ENCODE data around the gene NOLC1.

DNA sequence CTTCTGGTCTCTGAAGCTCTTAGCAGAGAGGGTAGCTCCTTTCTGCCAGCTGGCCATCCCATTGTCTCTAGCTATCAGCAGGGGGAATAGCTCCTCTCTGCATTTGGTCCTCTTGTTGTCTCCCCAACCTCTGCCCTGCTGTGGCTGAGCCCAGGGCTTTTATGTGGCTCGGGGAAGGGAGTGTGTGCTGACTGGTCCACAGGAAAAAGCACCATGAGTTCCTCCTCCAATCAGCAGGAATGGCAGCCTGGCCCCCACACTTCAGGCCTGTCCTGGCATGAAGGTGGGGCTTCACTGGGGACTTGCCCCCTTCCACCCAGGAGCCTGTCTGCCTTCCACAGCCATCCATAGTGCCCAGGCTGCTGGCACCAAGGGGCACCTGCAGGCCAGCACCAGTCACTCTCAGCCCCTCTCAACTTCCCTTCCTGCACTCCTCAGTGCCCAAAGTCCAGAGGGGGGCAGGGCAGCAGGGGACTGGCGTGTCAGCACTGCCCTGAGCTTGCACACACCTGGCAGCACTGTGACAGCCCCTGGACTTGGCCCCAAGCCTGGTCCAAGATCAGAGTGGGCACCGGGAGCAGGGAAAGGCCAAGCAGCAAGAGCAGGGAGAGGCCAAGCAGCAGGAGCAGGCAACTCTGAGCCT is 36.2 kb downstream of the NOLC1 start:
- TF ChIP-seq POLR2AphosphoS5 (IDR thresholded peaks at IDR 0.05), result no peak
- TF ChIP-seq, protein P1, sequence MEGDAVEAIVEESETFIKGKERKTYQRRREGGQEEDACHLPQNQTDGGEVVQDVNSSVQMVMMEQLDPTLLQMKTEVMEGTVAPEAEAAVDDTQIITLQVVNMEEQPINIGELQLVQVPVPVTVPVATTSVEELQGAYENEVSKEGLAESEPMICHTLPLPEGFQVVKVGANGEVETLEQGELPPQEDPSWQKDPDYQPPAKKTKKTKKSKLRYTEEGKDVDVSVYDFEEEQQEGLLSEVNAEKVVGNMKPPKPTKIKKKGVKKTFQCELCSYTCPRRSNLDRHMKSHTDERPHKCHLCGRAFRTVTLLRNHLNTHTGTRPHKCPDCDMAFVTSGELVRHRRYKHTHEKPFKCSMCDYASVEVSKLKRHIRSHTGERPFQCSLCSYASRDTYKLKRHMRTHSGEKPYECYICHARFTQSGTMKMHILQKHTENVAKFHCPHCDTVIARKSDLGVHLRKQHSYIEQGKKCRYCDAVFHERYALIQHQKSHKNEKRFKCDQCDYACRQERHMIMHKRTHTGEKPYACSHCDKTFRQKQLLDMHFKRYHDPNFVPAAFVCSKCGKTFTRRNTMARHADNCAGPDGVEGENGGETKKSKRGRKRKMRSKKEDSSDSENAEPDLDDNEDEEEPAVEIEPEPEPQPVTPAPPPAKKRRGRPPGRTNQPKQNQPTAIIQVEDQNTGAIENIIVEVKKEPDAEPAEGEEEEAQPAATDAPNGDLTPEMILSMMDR (IDR thresholded peaks at IDR 0.05), result no peak

All from breast epithelium (tissue), 3 donors.